GM23338 (cell line): ENCODE results near the gene EVI5. TPM values are rescaled to one million over a fixed set of nuclear protein-coding genes. Genes with fewer than 3 reads are reported as not detected.

ENCODE experiments used
- ATAC-seq: fragments of 200-7000 bp; cut with Tn5 transposase; 3 replicates; pipeline ENCODE4 v1.9.1; 2020
- DNase-seq: peaks from one replicate; pipeline ENCODE4 v3.0.0-alpha.2; 2015; ENCODE audit warnings: low spot score
- H2AFZ ChIP-seq: fragments of 200-600 bp; sonication (generic); 2 replicates; pipeline ENCODE4 v1.8.0; 2016; ENCODE audit warnings: antibody characterized with exemption, mild to moderate bottlenecking, moderate library complexity
- H3F3A ChIP-seq: fragments of 200-600 bp; sonication (generic); replicated peaks from 2 replicates; pipeline ENCODE4 v1.8.0; 2017; ENCODE audit warnings: antibody characterized with exemption, mixed run types, low read depth
- H3K27ac ChIP-seq: fragments of 200-600 bp; sonication (generic); 2 replicates; pipeline ENCODE4 v1.6.1; 2016; ENCODE audit warnings: low read depth
- H3K27me3 ChIP-seq: fragments of 200-600 bp; sonication (generic); 2 replicates; pipeline ENCODE4 v1.8.0; 2016; ENCODE audit warnings: mild to moderate bottlenecking, mixed run types, moderate library complexity; ENCODE audit not compliant: insufficient read depth
- H3K36me3 ChIP-seq: fragments of 200-600 bp; sonication (generic); 2 replicates; pipeline ENCODE4 v1.8.0; 2016; ENCODE audit warnings: mild to moderate bottlenecking; ENCODE audit not compliant: insufficient read depth
- H3K4me1 ChIP-seq: fragments of 200-600 bp; sonication (generic); 2 replicates; pipeline ENCODE4 v1.8.0; 2016; ENCODE audit warnings: mild to moderate bottlenecking, moderate library complexity; ENCODE audit not compliant: insufficient read depth
- H3K4me2 ChIP-seq: fragments of 200-600 bp; sonication (generic); 2 replicates; pipeline ENCODE4 v1.7.1; 2017; ENCODE audit warnings: mixed run types
- H3K4me3 ChIP-seq: fragments of 200-600 bp; sonication (generic); 2 replicates; pipeline ENCODE4 v1.6.1; 2016; ENCODE audit warnings: mixed run types
- H3K79me2 ChIP-seq: fragments of 200-600 bp; sonication (generic); replicated peaks from 2 replicates; pipeline ENCODE4 v1.8.0; 2017; ENCODE audit warnings: mild to moderate bottlenecking; ENCODE audit not compliant: insufficient read depth
- H3K9me2 ChIP-seq: fragments of 200-600 bp; sonication (generic); 2 replicates; pipeline ENCODE4 v1.8.0; 2017; ENCODE audit not compliant: insufficient read depth
- H4K20me1 ChIP-seq: fragments of 200-600 bp; sonication (generic); replicated peaks from 2 replicates; pipeline ENCODE4 v1.8.0; 2017; ENCODE audit warnings: mild to moderate bottlenecking; ENCODE audit not compliant: insufficient read depth
- H3K27ac Mint-ChIP-seq: 2 replicates; pipeline ENCODE4 v1.8.0; 2020; ENCODE audit warnings: inconsistent platforms, mild to moderate bottlenecking, moderate library complexity, mixed read lengths
- H3K27me3 Mint-ChIP-seq: 3 replicates; pipeline ENCODE4 v1.8.0; 2022; ENCODE audit warnings: low read depth, mild to moderate bottlenecking, moderate library complexity, mixed read lengths, inconsistent platforms; ENCODE audit not compliant: insufficient read depth, poor library complexity
- H3K36me3 Mint-ChIP-seq: 3 replicates; pipeline ENCODE4 v1.8.0; 2021; ENCODE audit warnings: low read depth, mild to moderate bottlenecking, inconsistent platforms, moderate library complexity, mixed read lengths
- H3K4me1 Mint-ChIP-seq: 3 replicates; pipeline ENCODE4 v1.8.0; 2020; ENCODE audit warnings: mild to moderate bottlenecking, inconsistent platforms, mixed read lengths
- H3K4me3 Mint-ChIP-seq: 3 replicates; pipeline ENCODE4 v1.8.0; 2021; ENCODE audit warnings: moderate library complexity, mild to moderate bottlenecking, inconsistent platforms, mixed read lengths
- H3K9me3 Mint-ChIP-seq: 3 replicates; pipeline ENCODE4 v1.8.0; 2020; ENCODE audit warnings: moderate library complexity, mild to moderate bottlenecking, inconsistent platforms, mixed read lengths
- CTCF ChIP-seq, 2 experiments: fragments of 200-600 bp in 1 of 2; sonication (generic) in 1 of 2; conservative IDR thresholded peaks; 2 replicates each; pipeline versions ENCODE4 v1.5.1 to v1.6.1; 2016 to 2017; ENCODE audit warnings: antibody characterized with exemption in 2 of 2, low read depth in 2 of 2, mild to moderate bottlenecking in 2 of 2, moderate library complexity in 1 of 2
- EZH2 ChIP-seq: fragments of 200-600 bp; sonication (generic); IDR thresholded peaks from one replicate; pipeline ENCODE4 v1.8.0; 2017; ENCODE audit warnings: antibody characterized with exemption, mild to moderate bottlenecking, low read depth; ENCODE audit not compliant: unreplicated experiment
- REST ChIP-seq: IDR thresholded peaks from one replicate; pipeline ENCODE4 v1.6.1; 2018; ENCODE audit warnings: antibody characterized with exemption; ENCODE audit not compliant: unreplicated experiment
- polyA plus RNA-seq: library from polyadenylated mRNA; unstranded; fragments of >200 nt; fragmentation: Nextera tagmentation; extraction: Ambion mirVana; gene quantifications from 2 replicates; pipeline ENCODE4 v1.2.1, GENCODE V29; 2016
- total RNA-seq: library from RNA; depleted of rRNA; stranded (reverse); fragments of >200 nt; shearing (Covaris generic); gene quantifications from 2 replicates; pipeline ENCODE4 v1.2.3, GENCODE V29; 2014

The EVI5 gene
- total and polyA plus RNA-seq, 2 experiments from 2014 or later = 15.6 to 24.8 TPM

GRCh38 chr1:92820024-92820423 is 35.1 kb upstream of the EVI5 start:
- Histone ChIP-seq H2AFZ (no peak overlapping the region), H3K4me3 (no peak overlapping the region), H3K79me2 (no peaks in the 10 kb centered on the region), H4K20me1 (no peaks in the 10 kb centered on the region), H3K4me1 (no peaks in the 10 kb centered on the region), H3K9me2 (no peaks in the 10 kb centered on the region), H3K36me3 (no peaks in the 10 kb centered on the region), H3K27me3 (no peaks in the 10 kb centered on the region), H3K4me2 (no peak overlapping the region), H3K27ac (no peak overlapping the region), H3F3A (no peaks in the 10 kb centered on the region)
- TF ChIP-seq REST = no peak
- H3K27ac Mint-ChIP-seq = no peak overlapping the region
- H3K36me3 Mint-ChIP-seq = no peaks in the 10 kb centered on the region
- no peaks in the 10 kb centered on the region; the same call in 2 of the 3 replicates for H3K4me1 Mint-ChIP-seq
- H3K27me3 Mint-ChIP-seq = no peaks in the 10 kb centered on the region
- H3K9me3 Mint-ChIP-seq = no peaks in the 10 kb centered on the region
- DNase-seq = peak; percentile 33
- no peak overlapping the region for H3K4me3 Mint-ChIP-seq
- peak; percentile 43; the same call in 2 of the 3 replicates for ATAC-seq

- Mint-ChIP-seq H3K27ac (no peak overlapping the region), H3K27me3 (no peaks in the 10 kb centered on the region), H3K4me3 (no peak overlapping the region), H3K4me1 (no peaks in the 10 kb centered on the region; the same call in 2 of the 3 replicates), H3K9me3 (no peaks in the 10 kb centered on the region), H3K36me3 (no peaks in the 10 kb centered on the region)
- Histone ChIP-seq H3K4me3 (no peak overlapping the region), H3K4me2 (no peak overlapping the region), H3K4me1 (no peaks in the 10 kb centered on the region), H3K9me2 (no peaks in the 10 kb centered on the region), H3K27me3 (no peaks in the 10 kb centered on the region), H3K79me2 (no peaks in the 10 kb centered on the region), H3K36me3 (no peaks in the 10 kb centered on the region), H4K20me1 (no peaks in the 10 kb centered on the region), H3F3A (no peaks in the 10 kb centered on the region), H3K27ac (no peak overlapping the region), H2AFZ (0 out of 2 replicates have a peak overlapping the region, but pooled peaks have one; percentile 32)
- peak; percentile 76 for DNase-seq
- ATAC-seq = peak; percentile 76
- no peak for TF ChIP-seq EZH2
- TF ChIP-seq CTCF (conservative IDR thresholded peaks at IDR 0.05; ENCODE audit: low read depth in 2 of 2) = peak; percentile 74 to 77
Measured at GRCh38 chr1:92817986-92818764, 33.3 kb upstream of the EVI5 start.
